ENCODE data around the gene CEP128. TPM values are rescaled to one million over a fixed set of nuclear protein-coding genes. Genes with fewer than 3 reads are reported as not detected.

The CEP128 gene
- polyA plus RNA-seq, 4 donors = 0.22 to 2.2 (median 1.1) TPM

DNA sequence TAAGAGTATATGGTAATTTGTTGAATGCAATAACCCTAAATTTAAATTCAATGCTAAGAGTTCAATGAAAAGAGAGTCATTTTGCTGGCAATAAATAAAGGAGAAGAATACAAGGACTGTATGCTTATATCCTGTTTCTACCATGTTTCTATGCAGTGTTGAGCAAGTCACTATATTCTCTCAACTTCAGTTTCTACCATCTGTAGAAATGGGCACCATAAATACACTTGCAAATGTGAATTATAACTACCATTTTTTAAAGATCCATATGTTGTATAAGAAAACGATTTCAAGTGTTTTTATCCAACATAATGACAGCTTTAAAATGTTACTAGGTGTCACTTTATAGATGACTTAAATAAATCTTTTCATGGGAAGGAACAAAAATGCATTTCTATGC, 170.3 kb downstream of the CEP128 start:
- Histone ChIP-seq H3K27me3 (ENCODE audit: control insufficient read depth in 3 of 3, insufficient read depth in 3 of 3, low read length in 3 of 3) (no peaks in the 10 kb centered on the region), H3K27ac (ENCODE audit: low read depth in 1 of 3, low read length in 2 of 3) (no peak overlapping the region), H3K9me3 (ENCODE audit: control insufficient read depth in 2 of 2, insufficient read depth in 1 of 2, low read depth in 1 of 2, low read length in 1 of 2) (peaks cover 0 to 7% of the 10 kb centered on the region in 2 donors), H3K4me3 (ENCODE audit: low read depth in 1 of 3, low read length in 3 of 3) (no peak overlapping the region), H3K36me3 (ENCODE audit: control insufficient read depth in 3 of 3, insufficient read depth in 2 of 3, low read depth in 1 of 3, low read length in 3 of 3) (no peaks in the 10 kb centered on the region), H3K4me1 (ENCODE audit: control insufficient read depth in 3 of 3, insufficient read depth in 2 of 3, low read depth in 1 of 3, low read length in 2 of 3) (no peaks in the 10 kb centered on the region)
- WGBS, 3 donors = 84 to 89% (median 88%) methylated on average over 1 of the region's 1 CpG
- DNase-seq (no peak), FAIRE-seq (no peak)

DNA sequence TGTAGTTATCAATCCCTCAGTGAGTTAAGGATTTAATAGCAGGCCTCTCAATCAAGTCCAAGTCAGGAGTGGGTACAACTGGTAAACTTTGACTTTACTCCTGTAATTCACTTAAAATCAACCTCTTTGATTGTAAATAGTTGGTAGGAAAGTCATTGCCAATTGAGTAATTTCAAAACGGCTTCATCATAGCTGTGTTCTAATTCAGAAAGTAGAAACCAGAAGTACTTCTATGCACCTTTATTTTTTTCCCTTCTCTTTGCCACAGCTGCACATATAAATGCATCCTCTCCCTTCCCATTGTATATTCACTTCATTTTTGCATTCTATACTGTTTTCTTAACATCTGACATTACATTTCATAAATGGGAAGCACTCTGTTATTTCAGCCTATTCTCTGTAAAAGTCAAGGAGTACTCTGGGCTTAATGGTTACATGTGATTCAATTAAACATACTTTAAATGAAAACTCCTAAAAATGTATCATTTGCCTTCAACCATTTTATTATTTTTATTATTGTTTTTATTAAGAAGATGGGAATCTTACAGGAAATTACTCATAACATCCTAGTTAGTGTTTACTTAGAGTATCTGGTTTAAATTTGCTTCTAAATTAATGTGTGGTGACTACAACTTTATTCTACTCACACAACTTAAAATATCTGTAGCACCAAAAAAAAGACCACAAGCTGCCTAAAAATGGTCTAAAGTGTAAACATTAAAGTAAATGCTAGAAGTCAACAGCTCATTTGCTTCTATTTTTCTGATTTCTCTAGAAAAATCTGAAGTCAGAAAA, 171.2 kb downstream of the CEP128 start:
- Histone ChIP-seq H3K4me3 (ENCODE audit: low read depth in 1 of 3, low read length in 3 of 3) (no peak overlapping the region), H3K36me3 (ENCODE audit: control insufficient read depth in 3 of 3, insufficient read depth in 2 of 3, low read depth in 1 of 3, low read length in 3 of 3) (no peaks in the 10 kb centered on the region), H3K27ac (ENCODE audit: low read depth in 1 of 3, low read length in 2 of 3) (no peak overlapping the region), H3K27me3 (ENCODE audit: control insufficient read depth in 3 of 3, insufficient read depth in 3 of 3, low read length in 3 of 3) (no peaks in the 10 kb centered on the region), H3K9me3 (ENCODE audit: control insufficient read depth in 2 of 2, insufficient read depth in 1 of 2, low read depth in 1 of 2, low read length in 1 of 2) (peaks cover 0 to 7% of the 10 kb centered on the region in 2 donors), H3K4me1 (ENCODE audit: control insufficient read depth in 3 of 3, insufficient read depth in 2 of 3, low read depth in 1 of 3, low read length in 2 of 3) (no peaks in the 10 kb centered on the region)
- 70 to 79% (median 77%) methylated on average over 1 of the region's 1 CpG for WGBS, 3 donors
- DNase-seq (no peak), FAIRE-seq (peak; percentile 5)

DNA sequence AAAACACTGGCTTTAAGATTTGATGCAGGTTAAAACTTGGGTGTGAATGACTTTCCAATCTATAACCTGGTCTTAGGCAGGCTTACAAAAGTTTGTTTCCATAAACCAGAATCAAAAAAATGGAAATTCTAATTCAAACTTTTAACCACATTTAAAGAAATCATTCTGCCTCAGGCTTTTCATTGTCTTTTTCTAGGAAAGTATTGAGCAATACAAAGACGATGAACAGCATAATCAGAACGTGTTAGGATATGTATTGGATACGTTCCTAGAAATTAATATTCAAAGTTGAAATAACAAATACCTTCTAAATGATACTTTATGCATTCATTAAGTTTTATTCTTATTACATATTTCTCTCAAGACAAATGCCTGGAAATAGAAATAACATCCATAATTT, 172.9 kb downstream of the CEP128 start:
- WGBS, 3 donors = 90 to 91% (median 90%) methylated on average over 3 of the region's 3 CpGs
- H3K27me3 ChIP-seq (ENCODE audit: control insufficient read depth in 3 of 3, insufficient read depth in 3 of 3, low read length in 3 of 3) = no peaks in the 10 kb centered on the region
- peaks cover 0 to 7% of the 10 kb centered on the region in 2 donors for H3K9me3 ChIP-seq (ENCODE audit: control insufficient read depth in 2 of 2, insufficient read depth in 1 of 2, low read depth in 1 of 2, low read length in 1 of 2)
- DNase-seq = no peak
- H3K4me3 ChIP-seq (ENCODE audit: low read depth in 1 of 3, low read length in 3 of 3) = no peak overlapping the region
- H3K27ac ChIP-seq (ENCODE audit: low read depth in 1 of 3, low read length in 2 of 3) = no peak overlapping the region
- FAIRE-seq = no peak
- no peaks in the 10 kb centered on the region for H3K36me3 ChIP-seq (ENCODE audit: control insufficient read depth in 3 of 3, insufficient read depth in 2 of 3, low read depth in 1 of 3, low read length in 3 of 3)
- H3K4me1 ChIP-seq (ENCODE audit: control insufficient read depth in 3 of 3, insufficient read depth in 2 of 3, low read depth in 1 of 3, low read length in 2 of 3) = no peaks in the 10 kb centered on the region

DNA sequence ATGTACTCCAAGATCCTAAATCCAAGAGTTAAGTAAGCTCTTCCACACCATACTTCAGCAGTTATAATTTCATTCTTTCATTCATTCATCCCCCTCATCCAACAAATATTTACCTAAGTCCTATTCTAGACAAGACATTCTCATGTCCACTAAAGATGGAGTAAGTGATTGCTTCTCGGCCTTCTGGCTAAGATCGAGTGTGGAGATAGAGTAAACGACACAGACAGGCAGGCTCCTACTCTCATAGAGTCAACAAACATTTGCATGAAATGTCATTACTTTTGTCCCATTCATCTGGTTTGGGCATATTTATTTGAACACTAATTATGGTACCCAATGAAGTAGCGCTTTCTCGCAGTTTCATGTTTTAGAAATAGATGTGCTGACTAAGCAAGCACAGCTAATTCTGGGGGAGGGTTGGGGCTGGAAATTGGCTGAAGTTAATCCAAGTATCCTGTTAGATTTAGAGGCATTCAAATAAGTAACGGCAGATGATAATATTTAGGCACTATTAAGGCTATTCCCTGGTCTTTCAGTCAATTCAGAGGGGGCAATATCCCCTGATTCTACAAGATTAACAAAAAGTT, 176.5 kb downstream of the CEP128 start:
- no peak overlapping the region for H3K4me3 ChIP-seq (ENCODE audit: low read depth in 1 of 3, low read length in 3 of 3)
- H3K36me3 ChIP-seq (ENCODE audit: control insufficient read depth in 3 of 3, insufficient read depth in 2 of 3, low read depth in 1 of 3, low read length in 3 of 3) = no peaks in the 10 kb centered on the region
- DNase-seq = no peak
- WGBS, 3 donors = 91 to 96% (median 93%) methylated on average over 6 of the region's 6 CpGs
- no peaks in the 10 kb centered on the region for H3K9me3 ChIP-seq (ENCODE audit: control insufficient read depth in 2 of 2, insufficient read depth in 1 of 2, low read depth in 1 of 2, low read length in 1 of 2)
- FAIRE-seq = no peak
- H3K27me3 ChIP-seq (ENCODE audit: control insufficient read depth in 3 of 3, insufficient read depth in 3 of 3, low read length in 3 of 3) = no peaks in the 10 kb centered on the region
- H3K27ac ChIP-seq (ENCODE audit: low read depth in 1 of 3, low read length in 2 of 3) = no peak overlapping the region
- H3K4me1 ChIP-seq (ENCODE audit: control insufficient read depth in 3 of 3, insufficient read depth in 2 of 3, low read depth in 1 of 3, low read length in 2 of 3) = no peaks in the 10 kb centered on the region

DNA sequence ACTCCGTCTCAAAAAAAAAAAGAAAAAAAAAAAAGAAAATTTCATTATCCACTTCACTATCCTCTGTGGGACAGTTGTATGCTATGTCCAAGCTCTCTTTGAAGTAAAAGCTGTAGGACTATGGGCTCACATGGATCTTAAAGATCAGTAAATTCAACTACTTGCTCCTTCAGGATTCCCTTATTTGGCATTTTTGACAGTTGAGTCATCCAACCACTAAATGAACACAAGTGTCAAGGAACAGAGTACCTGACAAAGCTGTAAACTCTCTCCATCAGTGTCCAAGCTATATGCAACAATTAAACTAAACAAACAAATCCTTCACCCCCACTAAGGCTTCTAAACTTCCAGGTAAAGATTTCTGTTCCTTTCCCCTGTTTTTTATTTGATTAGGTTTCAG, 177.0 kb downstream of the CEP128 start:
- Histone ChIP-seq H3K27ac (ENCODE audit: low read depth in 1 of 3, low read length in 2 of 3) (no peak overlapping the region), H3K27me3 (ENCODE audit: control insufficient read depth in 3 of 3, insufficient read depth in 3 of 3, low read length in 3 of 3) (no peaks in the 10 kb centered on the region), H3K4me3 (ENCODE audit: low read depth in 1 of 3, low read length in 3 of 3) (no peak overlapping the region), H3K9me3 (ENCODE audit: control insufficient read depth in 2 of 2, insufficient read depth in 1 of 2, low read depth in 1 of 2, low read length in 1 of 2) (no peaks in the 10 kb centered on the region), H3K36me3 (ENCODE audit: control insufficient read depth in 3 of 3, insufficient read depth in 2 of 3, low read depth in 1 of 3, low read length in 3 of 3) (no peaks in the 10 kb centered on the region), H3K4me1 (ENCODE audit: control insufficient read depth in 3 of 3, insufficient read depth in 2 of 3, low read depth in 1 of 3, low read length in 2 of 3) (no peaks in the 10 kb centered on the region)
- WGBS, 3 donors = 88% methylated on average over 1 of the region's 1 CpG; no CpG with 5 or more reads in 2 of the 3 donors
- FAIRE-seq = no peak
- DNase-seq = no peak

DNA sequence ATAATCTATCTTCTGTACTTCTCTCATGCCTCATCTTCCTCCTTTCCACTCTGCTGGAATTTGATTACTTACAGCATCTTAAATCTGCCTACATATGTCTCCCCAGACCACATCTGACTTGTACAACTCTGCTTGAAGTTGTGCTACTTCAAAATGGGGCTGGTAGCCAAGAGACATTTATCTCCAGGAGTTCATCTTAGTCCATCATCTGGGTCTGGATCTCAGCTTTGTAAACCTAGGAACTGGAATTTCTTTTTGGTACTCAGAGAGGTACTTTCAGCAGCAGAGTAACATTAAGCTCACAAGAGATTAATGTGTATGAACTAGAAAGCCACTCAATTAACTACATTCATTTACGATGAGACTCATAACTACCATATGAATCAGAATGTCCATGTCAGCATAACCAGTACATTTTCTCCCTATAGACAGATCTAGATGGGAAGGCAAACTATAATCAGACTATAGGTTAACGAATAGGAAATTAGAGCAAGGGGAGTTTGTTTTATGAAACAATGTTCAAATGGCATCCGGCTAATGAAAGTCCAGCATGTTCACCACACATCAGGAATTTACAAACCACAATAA, 178.8 kb downstream of the CEP128 start:
- FAIRE-seq (no peak), DNase-seq (no peak)
- Histone ChIP-seq H3K4me3 (ENCODE audit: low read depth in 1 of 3, low read length in 3 of 3) (no peak overlapping the region), H3K36me3 (ENCODE audit: control insufficient read depth in 3 of 3, insufficient read depth in 2 of 3, low read depth in 1 of 3, low read length in 3 of 3) (no peaks in the 10 kb centered on the region), H3K27ac (ENCODE audit: low read depth in 1 of 3, low read length in 2 of 3) (no peak overlapping the region), H3K4me1 (ENCODE audit: control insufficient read depth in 3 of 3, insufficient read depth in 2 of 3, low read depth in 1 of 3, low read length in 2 of 3) (no peaks in the 10 kb centered on the region), H3K27me3 (ENCODE audit: control insufficient read depth in 3 of 3, insufficient read depth in 3 of 3, low read length in 3 of 3) (no peaks in the 10 kb centered on the region), H3K9me3 (ENCODE audit: control insufficient read depth in 2 of 2, insufficient read depth in 1 of 2, low read depth in 1 of 2, low read length in 1 of 2) (no peaks in the 10 kb centered on the region)
- WGBS, 3 donors = 93 to 96% (median 95%) methylated on average over 3 of the region's 3 CpGs

DNA sequence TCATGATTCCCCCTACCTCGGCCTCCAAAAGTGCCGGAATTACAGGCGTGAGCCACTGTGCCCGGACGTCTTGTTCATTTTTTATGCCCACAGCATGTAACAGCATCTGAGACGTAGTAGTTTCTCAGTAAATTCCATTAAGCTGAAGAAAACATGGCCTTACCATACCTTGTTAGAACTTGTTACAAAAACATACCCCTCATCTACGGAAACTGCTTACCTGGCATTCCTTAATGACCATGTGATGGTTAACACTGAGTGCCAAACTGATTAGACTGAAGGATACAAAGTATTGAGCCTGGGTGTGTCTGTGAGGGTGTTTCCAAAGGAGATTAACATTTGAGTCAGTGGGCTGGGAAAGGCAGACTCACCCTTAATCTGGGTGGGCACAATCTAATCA, 186.8 kb downstream of the CEP128 start:
- WGBS, 3 donors = 95% methylated on average over 7 of the region's 7 CpGs
- Histone ChIP-seq H3K36me3 (ENCODE audit: control insufficient read depth in 3 of 3, insufficient read depth in 2 of 3, low read depth in 1 of 3, low read length in 3 of 3) (no peaks in the 10 kb centered on the region), H3K27me3 (ENCODE audit: control insufficient read depth in 3 of 3, insufficient read depth in 3 of 3, low read length in 3 of 3) (no peaks in the 10 kb centered on the region), H3K9me3 (ENCODE audit: control insufficient read depth in 2 of 2, insufficient read depth in 1 of 2, low read depth in 1 of 2, low read length in 1 of 2) (no peaks in the 10 kb centered on the region), H3K27ac (ENCODE audit: low read depth in 1 of 3, low read length in 2 of 3) (no peak overlapping the region), H3K4me1 (ENCODE audit: control insufficient read depth in 3 of 3, insufficient read depth in 2 of 3, low read depth in 1 of 3, low read length in 2 of 3) (no peaks in the 10 kb centered on the region), H3K4me3 (ENCODE audit: low read depth in 1 of 3, low read length in 3 of 3) (no peak overlapping the region)
- FAIRE-seq = no peak
- no peak for DNase-seq

DNA sequence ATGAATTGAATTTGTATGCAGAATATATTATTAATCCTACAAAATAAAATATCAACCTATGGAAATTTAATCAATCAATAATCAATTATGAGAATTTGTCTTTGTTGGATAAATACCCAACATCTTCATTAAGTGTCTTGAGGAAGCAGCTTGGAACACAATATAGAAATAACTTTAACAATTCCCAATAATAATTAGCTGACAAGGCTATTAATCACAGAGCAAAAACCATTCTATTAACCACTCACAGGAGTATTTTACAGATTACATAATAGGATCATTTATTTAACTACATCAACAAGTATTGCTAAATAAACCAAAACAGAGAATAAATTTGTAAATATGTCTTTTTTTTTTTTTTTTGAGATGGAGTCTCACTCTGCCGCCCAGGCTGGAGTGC, 190.3 kb downstream of the CEP128 start:
- no peaks in the 10 kb centered on the region for H3K27me3 ChIP-seq (ENCODE audit: control insufficient read depth in 3 of 3, insufficient read depth in 3 of 3, low read length in 3 of 3)
- 100% methylated on average over 1 of the region's 1 CpG for WGBS, 3 donors

More for the DNA sequence above, 190.3 kb downstream of the CEP128 start:
- no peaks in the 10 kb centered on the region for H3K4me1 ChIP-seq (ENCODE audit: control insufficient read depth in 3 of 3, insufficient read depth in 2 of 3, low read depth in 1 of 3, low read length in 2 of 3)
- H3K4me3 ChIP-seq (ENCODE audit: low read depth in 1 of 3, low read length in 3 of 3) = no peak overlapping the region
- DNase-seq (no peak), FAIRE-seq (no peak)
- no peaks in the 10 kb centered on the region for H3K36me3 ChIP-seq (ENCODE audit: control insufficient read depth in 3 of 3, insufficient read depth in 2 of 3, low read depth in 1 of 3, low read length in 3 of 3)
- no peak overlapping the region for H3K27ac ChIP-seq (ENCODE audit: low read depth in 1 of 3, low read length in 2 of 3)
- H3K9me3 ChIP-seq (ENCODE audit: control insufficient read depth in 2 of 2, insufficient read depth in 1 of 2, low read depth in 1 of 2, low read length in 1 of 2) = no peaks in the 10 kb centered on the region

Data from small intestine (tissue), 7 donors.